OCI-M1 (cell line): ENCODE measurements around the gene VEGFC.

ENCODE experiments used
- DNase-seq: peaks from one replicate; lab custom pipeline; 2025; lab: John Stamatoyannopoulos, UW

VEGFC gene, protein sequence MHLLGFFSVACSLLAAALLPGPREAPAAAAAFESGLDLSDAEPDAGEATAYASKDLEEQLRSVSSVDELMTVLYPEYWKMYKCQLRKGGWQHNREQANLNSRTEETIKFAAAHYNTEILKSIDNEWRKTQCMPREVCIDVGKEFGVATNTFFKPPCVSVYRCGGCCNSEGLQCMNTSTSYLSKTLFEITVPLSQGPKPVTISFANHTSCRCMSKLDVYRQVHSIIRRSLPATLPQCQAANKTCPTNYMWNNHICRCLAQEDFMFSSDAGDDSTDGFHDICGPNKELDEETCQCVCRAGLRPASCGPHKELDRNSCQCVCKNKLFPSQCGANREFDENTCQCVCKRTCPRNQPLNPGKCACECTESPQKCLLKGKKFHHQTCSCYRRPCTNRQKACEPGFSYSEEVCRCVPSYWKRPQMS

DNA sequence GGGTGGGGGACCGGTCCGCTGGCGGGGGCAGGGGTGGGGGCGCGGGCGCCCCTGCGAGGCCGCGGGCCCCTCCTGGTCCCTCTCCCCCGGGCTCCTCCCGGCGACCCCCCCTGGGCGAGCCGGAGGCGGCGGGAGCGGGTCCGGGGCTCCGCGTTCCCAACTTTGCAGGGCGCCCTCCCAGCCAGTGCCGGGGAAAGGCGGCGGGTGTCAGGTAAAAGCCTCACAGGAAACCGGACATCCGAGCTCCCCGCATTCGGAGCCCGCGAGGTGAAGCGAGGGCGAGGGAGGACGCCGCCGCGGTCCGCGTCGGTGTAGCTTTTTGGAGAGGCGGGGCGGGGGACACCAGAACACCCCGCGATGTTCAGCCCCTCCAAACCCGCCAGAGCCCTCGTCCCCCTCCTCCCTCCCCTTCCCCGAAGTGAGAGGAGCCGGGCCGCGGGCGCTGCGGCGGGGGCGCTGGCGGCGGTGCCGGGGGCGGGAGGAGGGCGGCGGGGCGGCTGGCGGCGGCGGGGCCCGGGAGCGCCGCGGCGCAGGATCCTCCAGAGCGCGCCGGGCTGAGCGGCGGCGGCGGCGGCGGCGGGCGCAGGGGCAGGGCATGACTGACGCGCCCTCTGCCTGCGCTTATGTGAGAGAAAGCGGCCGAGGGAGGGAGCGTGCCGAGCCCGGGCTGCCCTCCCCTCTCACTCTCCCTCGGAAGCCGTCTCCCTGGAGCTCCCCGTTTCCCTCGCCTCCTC is at the start of gene VEGFC:
Gene VEGFC (minus strand): TSS at position 597 of the 734 bp plus-strand sequence. CDS start 611 bp downstream, outside the sequence.
- DNase-seq: no peak

DNA sequence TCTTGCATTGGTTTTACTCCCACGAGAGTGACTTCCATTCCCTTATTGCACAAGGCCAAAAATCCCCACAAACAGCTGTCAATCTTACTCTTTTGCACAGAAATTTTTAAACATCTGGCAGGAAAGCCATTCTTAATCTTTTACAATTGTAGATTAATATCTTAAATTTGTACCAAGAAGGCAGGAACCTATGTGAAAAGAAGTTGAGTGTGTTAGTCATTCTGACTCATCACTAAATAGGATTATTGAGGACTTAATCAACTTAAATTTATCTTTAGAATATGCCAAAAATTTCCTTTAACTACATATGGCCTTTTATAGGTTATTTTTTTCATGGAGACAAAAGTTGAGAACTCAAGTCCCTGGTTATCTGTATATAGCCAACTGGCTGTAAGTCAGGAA is 49.0 kb upstream of the VEGFC start:
- no peak for DNase-seq

DNA sequence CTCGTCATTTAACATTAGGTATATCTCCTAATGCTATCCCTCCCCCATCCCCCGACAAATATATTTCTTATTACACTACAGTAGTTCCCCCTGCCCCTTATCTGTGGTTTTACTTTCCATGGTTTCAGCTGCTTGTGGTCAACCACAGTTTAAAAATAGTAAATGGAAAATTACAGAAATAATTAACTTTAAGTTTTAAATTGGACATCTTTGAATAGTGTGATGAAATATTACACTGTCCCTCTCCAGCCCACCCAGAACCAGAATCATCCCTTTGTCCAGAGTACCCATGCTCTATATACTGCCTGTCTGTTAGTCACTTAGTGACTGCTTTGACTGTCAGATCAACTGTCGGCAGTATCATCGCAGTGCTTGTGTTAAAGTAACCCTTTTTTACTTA is 47.4 kb upstream of the VEGFC start:
- peak; percentile 76 for DNase-seq

DNA sequence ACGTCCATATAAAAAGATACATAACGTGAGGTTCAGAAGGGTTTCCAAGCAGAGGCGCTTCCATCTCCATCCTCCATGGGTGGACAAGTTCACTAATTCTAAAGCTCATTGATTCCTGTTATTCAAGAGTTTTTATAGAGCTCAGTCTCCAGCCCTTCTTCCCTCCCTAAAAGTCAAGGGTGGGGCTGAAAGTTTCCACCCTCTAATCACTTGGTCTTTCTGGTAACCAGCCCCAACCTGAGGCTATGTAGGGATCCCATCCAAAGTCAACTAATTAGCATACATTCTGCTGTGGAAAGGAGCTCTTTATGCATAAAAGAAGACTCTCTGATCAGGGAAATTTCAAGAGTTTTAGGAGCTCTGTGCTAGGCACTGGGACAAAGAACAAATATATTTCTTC is 46.9 kb upstream of the VEGFC start:
- no peak for DNase-seq

DNA sequence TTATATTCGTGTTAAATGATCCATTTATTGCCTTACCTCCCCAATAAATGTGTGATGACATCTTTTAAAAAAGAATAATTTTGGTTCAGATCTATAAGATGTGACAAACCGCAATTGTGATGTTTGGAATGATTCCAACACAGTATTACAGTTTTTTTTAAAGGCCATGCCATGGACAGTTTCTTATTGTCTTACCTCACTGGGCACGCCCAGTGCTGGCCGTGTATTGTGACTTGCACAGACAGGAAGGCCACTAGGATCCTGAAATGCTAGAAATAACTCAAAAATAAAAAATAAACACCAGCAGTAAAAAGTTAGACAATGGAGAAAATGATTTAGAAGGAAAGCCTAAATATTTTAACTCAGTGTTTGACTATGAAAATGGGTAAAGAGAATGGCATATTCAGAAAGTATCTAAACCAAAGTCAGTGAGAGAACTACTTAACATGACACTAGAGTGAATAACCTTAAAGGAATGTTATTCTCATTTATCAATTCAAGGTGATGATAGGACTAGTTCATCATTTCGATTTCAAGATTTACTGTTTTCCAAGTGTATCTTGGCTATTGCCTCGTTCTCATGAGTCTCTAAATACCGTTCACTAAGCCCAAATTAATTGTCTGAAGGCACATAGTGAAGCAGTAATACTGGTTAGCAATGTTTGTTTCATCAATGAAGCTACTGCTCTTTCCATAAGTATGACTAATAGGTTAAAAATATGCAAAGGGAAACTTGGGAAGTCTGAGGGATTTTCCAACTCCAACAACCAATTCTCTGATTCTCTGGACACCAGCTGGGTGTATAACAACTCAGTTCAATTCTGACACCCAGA is 46.1 kb upstream of the VEGFC start:
- no peak for DNase-seq

DNA sequence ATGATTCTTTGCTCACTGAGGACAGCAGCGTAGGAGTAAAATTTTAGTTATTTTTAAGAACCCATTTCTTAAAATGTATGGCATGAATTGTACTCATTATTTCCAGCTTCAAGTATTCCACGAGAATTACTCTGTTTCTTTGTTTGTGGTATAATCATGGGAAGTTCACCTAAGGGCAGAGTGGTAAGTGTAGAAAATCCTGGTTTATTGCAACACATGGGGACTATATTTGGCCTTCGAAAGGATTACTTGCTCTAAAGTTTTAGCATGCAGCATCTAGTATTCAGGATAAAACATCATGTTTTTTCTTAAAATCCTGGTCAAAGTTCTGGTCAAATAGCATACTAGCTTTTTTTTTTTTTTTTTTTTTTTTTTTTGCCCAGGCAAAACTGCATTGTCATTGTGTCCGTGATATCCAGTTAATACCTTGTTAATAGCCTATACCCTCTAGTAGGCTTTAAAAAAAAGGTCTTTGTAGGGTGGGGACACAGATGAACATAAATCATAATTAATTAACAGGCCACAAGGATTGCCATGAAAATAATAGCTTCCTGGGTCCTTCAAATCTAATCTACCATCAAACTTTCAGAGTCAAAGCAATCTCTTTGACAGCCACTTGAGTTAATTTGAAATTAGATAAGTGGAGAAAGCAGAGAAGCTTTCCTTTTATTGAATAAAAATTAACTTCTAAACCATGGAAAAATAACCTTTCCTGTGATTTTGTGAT is 44.6 kb upstream of the VEGFC start:
- DNase-seq: no peak

DNA sequence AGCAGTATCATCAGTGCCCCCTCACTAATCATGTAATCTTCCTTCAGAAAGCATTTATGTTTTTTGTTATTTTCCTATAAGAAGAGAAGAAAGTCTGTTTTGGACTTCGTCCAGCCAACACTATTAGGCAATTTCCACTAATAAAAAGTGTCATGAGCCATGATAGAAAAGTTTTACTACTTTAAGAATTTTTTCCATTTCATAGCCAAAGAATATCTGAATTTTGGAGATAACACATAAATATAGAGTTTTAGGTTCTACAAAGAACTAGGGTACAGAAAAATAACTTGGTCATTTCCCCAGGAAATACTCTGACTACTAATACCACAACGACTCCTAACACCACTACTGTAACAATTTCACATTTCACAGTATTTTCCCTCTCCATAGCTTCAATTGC is 41.8 kb upstream of the VEGFC start:
- no peak for DNase-seq

DNA sequence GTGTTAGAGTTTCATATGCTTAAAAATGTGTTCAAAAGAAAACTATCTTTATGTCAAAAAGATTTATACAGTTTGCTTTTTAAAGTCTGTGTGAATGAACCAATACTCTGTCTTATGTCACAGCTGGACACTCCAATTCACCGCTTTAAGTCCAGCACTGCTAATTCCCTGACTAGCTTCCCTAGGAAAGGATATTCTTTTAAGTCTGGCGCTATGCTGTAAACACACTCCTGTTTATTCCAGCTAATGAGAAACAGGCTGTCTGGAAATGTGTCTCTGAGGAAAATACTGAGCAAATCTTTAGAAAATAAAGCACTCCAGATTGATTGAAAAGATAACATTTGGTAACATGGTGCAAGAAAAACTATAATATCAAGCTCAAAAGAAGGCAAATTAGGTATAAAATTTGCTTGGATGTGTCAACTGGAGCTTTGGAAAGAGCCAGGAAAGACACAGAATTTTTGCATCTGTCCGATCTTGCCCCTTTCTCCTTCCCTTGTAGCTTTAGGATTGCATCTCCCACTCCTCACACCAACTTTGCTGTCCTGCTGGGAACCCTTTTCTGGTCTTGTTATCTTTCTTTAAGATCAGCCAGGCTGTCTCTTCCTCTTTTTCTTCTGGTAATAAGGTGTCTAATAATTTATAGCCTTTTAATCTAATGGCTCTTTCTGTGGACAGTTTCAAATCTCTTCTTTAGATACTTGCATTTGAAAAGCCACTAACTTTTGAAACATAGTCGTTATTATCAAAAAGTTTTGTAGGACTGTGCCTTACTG is 40.9 kb upstream of the VEGFC start:
- DNase-seq: no peak

DNA sequence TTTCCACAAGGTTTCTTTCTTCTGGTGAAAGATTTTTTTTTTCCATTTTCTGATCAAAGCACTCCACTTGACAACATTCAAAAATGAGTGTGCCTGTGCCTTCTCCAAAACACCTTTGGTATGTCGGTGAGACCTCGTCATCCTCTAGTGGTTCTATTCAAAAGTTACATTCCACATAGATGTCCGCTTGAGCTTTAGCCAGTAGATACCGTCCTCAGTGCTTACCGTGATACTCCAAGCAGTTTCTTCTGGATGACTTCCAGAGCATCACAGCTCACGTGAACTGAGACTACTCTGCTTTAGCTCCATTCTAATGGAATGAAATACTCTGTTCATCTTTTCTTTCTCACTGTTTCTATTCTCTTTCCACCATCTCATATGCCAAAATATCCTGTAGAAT is 38.2 kb upstream of the VEGFC start:
- no peak for DNase-seq

DNA sequence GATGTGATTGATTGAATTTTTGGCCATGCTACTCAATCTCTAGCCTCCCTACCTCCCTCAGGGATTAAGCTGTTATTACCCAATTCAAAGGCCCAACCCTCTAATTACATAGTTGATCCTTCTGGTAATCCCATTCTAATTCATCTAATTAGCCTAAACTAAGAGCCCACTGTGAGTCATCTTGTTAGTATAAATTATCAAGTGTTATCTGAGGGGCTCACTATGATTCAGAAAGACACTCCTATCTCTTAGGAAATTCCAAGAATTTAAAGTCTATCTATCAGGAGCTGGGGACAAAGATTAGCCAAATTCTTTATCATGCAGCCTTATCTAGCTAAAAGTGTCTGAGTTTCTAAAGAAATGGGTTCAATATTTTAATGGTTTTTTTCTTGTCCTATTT is 32.9 kb upstream of the VEGFC start:
- DNase-seq: no peak

DNA sequence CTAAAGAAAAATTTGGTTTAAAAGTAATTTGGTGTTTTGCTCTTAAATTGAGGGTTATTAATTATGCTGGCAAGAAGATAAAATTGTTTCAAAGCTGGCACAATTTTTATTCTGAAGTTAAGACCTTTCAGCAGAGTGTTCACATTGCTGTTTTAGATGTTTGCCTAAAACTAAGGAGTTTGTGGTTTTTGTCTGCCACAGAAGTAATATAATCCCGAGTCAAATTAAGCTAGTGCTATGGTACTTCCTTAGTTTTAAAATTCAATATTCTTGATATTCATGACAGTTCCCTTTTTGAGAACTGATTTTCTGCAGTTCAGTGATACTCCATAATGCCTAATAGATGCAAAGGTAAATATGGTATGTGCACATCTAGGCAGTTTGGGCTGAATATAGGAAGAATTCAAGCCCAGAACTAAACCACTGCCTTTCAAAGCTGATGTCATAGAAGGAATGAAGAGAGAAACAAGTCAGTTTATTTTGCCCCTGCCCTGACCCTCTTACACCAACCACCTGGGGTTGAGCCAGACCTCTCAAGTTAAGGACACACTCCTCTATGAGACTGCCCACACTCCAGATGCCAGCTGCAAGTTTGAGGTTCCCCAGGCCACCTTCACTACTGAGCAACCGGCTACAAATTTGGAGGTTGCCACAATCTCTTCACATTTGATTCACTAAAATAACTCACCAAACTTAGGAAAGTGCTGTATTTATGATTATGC is 32.1 kb upstream of the VEGFC start:
- DNase-seq: no peak

DNA sequence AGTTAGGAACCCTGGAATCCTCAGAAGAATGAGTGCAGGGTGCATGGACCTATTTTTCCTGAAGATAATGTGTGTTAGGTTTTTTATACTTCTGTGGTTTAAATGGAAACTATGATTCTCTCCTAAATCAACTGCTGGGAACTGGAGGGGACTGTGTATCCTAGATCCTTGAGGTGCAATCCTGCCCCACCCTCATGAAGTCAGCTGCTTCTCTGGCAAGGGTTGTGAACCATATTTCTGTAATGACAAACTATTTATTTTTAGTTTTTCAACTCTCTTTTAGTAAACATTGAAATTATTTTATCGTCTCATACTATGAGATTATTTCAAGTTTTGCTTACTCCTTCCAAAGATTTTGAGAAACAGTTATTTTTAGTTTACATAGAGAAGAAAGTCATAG is 25.8 kb upstream of the VEGFC start:
- no peak for DNase-seq

DNA sequence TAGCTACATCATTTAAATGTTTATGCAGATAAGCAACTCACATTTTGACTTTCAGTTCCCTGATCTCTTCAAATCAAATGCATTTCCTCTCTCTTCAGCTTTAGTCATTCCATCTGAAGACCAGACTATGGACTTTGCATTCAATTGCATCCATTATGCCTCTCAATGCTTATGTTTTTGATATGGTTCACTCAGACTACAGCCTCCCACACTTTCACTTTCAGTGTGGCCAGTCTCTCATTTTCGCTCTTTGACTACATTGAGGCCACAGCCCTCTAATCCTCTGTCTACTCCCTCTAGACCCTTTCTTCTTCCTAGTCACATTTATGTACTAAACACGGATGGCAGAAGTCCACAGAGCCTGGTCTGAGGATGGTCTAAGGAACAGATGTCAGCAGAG is 24.5 kb upstream of the VEGFC start:
- DNase-seq: peak; percentile 70

DNA sequence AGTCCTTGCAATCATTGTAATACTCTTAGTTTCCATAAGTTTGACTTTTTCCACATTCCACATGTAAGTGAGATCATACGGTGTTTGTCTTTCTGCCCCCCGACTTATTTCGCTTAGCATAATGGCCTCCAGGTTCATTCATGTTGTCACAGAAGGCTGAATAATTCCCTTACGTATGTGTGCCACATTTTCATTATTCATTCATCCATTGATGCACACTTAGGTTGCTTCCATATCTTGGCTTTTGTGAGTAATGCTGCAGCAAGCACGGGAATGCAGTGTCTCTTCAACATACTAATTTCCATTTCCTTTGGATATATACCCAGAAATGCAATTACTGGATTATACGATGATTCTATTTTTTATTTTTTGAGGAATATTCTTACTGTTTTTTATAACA is 22.0 kb upstream of the VEGFC start:
- no peak for DNase-seq

DNA sequence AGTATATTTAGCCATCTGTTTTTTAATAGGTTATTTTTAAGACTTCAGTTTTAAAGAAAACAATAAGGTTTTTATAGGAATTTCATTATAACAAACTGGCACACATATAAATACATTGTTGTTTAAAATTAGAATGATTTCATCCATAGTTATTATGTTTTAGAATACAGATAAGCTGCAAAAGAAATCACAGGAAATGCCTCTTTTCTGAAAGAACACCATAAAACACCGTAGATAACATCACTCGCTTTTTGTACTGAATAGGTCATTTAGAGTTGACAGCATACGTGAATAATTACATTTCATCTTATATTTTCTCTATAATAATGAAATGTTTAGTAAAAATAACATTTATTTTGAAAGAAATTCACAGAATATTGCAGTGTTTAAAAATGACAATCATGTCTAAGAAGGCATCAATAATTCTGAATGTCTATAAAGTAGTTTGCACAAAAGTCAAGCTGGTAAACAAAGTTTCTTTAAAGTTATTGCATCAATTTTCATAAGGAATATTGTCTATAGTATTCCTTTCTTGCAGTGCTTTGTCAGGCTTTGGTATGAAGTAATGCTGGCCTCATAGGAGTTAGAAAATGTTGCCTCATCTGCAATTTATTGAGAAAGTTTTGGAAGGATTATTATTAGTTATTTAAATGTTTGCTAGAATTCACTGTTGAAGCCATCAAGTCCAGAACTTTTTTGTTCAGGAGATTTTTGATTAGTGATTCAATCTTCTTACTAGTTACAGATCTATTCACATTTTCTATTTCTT is 17.9 kb upstream of the VEGFC start:
- DNase-seq: no peak

DNA sequence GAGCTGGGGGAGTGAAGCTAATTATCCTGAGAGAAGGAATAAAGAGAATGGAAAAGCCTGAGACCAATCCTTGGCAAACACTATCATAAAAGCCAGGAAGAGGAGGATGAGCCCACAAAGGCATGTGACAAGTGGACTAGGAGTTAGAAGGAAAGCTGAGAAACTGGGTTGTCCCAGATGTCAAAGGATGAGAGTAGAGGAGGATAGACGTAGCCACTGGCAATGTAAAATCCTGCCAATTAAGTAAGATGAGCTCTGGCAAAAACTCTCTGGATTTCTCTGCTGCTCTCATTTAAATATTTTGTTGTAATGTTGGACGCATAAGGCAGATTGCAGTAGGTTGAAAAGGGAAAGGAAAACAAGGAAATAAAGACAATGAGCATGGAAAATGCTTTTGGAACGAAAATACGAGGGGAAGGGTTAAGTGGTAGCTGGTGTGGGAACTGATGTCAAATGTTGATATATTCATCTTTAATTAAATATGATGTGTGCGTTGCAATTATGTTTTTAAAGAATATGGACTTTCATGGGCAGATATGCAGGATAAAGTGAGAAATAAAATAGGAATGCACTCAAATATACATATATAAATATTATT is 14.2 kb upstream of the VEGFC start:
- no peak for DNase-seq

DNA sequence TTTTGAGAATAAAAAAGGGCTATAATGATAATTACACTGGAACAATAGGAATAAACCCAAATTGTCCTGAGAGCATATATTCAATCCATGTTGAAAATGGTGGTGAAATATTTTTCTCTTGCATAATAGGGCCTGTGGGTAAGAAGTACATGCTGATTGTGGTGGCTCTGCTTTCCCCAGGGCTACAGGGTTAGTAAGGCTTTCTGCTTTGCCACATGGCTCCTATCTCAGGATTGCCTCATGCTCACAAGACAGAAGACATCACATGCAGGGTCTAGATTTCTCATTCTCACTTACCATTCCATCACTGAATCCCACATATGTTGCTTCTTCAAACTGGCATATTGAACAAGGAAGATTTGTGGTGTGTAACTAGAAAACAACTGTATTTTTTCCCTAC is 12.4 kb upstream of the VEGFC start:
- DNase-seq: peak; percentile 15

DNA sequence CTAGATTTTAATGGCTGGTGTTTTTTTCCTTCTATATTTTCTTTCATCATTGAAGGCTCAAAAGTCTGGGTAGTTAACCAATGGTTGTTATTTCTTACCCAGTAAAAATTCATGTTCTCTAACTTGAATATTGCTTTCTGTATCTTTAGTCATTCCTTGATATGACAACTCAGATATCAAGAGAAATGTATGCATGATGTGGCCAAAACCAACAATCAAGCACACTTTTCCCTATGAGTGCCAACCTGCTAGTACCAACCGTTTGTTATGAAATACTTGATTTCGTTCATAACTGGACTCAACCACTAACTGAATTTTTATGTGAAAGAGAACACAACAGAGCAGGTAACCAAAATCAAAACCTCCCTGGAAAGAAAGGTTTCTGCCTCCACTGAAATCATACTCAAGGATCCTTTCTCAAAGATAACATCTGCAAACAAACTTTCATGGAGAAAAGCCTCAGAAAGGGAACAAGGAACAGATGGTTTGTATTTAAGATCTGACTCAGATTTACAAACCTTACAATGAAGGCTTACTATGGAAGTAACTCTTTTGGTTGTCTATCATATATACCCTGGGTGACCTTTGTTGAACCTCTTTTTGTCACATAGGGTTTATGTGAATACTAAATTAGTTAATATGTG is 8.3 kb upstream of the VEGFC start:
- DNase-seq: no peak

DNA sequence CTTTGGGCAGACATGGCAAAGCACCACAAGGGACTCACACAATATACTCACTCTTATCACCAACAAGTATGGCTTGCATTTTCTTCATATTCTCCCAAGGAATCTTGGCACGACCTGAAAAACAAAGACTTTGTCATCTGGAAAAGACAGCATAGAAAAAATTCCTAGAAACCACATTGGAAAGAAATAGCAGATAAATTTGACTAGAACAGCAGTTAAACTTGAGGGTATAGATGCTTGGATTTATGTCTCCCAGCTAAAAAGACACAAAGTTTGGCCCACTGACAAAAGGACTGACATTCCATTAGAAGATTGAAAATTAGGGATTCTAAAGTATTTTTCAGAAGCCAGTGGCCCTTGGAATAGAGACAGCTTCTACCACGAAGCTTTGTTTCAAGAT is 6.9 kb upstream of the VEGFC start:
- DNase-seq: no peak
